WTC11 (cell line): Measurements from ENCODE around the gene ZDHHC22. TPM values are rescaled to one million over a fixed set of nuclear protein-coding genes. Genes with fewer than 3 reads are reported as not detected.

Source experiments
- ATAC-seq: fragments of 200-7000 bp; cut with Tn5 transposase; 2 replicates; pipeline ENCODE4 v1.10.0; 2021; ENCODE audit warnings: mild to moderate bottlenecking, moderate library complexity
- CTCF ChIA-PET: fragments of 300-600 bp; sonication (Branson Sonifier 250); formaldehyde crosslinking; loops from one replicate; lab custom pipeline; 2021; ENCODE audit warnings: antibody characterized with exemption; lab: Charles Lee
- POLR2A ChIA-PET: fragments of 350-600 bp; sonication (Branson Sonifier 250); formaldehyde crosslinking; loops from one replicate; lab custom pipeline; 2021; ENCODE audit warnings: antibody characterized with exemption; lab: Charles Lee
- DNase-seq: peaks from one replicate; pipeline ENCODE4 v3.0.0; 2021; ENCODE audit warnings: low spot score
- H3K27ac Mint-ChIP-seq: 2 replicates; pipeline ENCODE4 v1.8.0; 2021; ENCODE audit warnings: mixed read lengths
- H3K27me3 Mint-ChIP-seq: 2 replicates; pipeline ENCODE4 v1.8.0; 2021; ENCODE audit warnings: low read depth, mild to moderate bottlenecking, moderate library complexity, mixed read lengths
- H3K36me3 Mint-ChIP-seq: 2 replicates; pipeline ENCODE4 v1.8.0; 2021; ENCODE audit warnings: mixed read lengths
- H3K4me1 Mint-ChIP-seq: 2 replicates; pipeline ENCODE4 v1.8.0; 2022; ENCODE audit warnings: mixed read lengths
- H3K4me3 Mint-ChIP-seq: 2 replicates; pipeline ENCODE4 v1.8.0; 2021; ENCODE audit warnings: mild to moderate bottlenecking, moderate library complexity, mixed read lengths
- H3K9me3 Mint-ChIP-seq: 2 replicates; pipeline ENCODE4 v1.8.0; 2021; ENCODE audit warnings: mixed read lengths
- AR ChIP-seq: fragments of 250-450 bp; sonication (Bioruptor Pico); IDR thresholded peaks from 2 replicates; pipeline ENCODE4 v1.9.0; 2021; ENCODE audit warnings: mild to moderate bottlenecking
- ATF3 ChIP-seq: sonication (generic); formaldehyde crosslinking; conservative IDR thresholded peaks from 2 replicates; pipeline ENCODE4 v1.8.1; 2022; ENCODE audit warnings: mild to moderate bottlenecking, missing genetic modification reagents
- CBFB ChIP-seq: sonication (generic); formaldehyde crosslinking; IDR thresholded peaks from 2 replicates; pipeline ENCODE4 v1.8.1; 2022; ENCODE audit warnings: mild to moderate bottlenecking, low read depth, missing genetic modification reagents
- CREB1 ChIP-seq: sonication (generic); formaldehyde crosslinking; IDR thresholded peaks from 2 replicates; pipeline ENCODE4 v1.8.0; 2023; ENCODE audit warnings: mild to moderate bottlenecking, missing genetic modification reagents
- E2F4 ChIP-seq: sonication (generic); formaldehyde crosslinking; IDR thresholded peaks from 2 replicates; pipeline ENCODE4 v1.8.1; 2022; ENCODE audit warnings: low read depth, mild to moderate bottlenecking, moderate library complexity, missing genetic modification reagents, borderline replicate concordance
- FOXJ3 ChIP-seq: sonication (generic); formaldehyde crosslinking; IDR thresholded peaks from 2 replicates; pipeline ENCODE4 v1.9.0; 2021; ENCODE audit warnings: missing genetic modification reagents, mild to moderate bottlenecking, borderline replicate concordance
- GRHL2 ChIP-seq: fragments of 250-450 bp; sonication (Bioruptor Pico); IDR thresholded peaks from 2 replicates; pipeline ENCODE4 v1.8.0; 2022; ENCODE audit warnings: mild to moderate bottlenecking, moderate library complexity; ENCODE audit not compliant: insufficient replicate concordance, severe bottlenecking
- IRF1 ChIP-seq: sonication (generic); formaldehyde crosslinking; IDR thresholded peaks from 2 replicates; pipeline ENCODE4 v1.8.0; 2023; ENCODE audit warnings: missing genetic modification reagents
- IRF2 ChIP-seq: sonication (generic); formaldehyde crosslinking; IDR thresholded peaks from 2 replicates; pipeline ENCODE4 v1.8.0; 2022; ENCODE audit warnings: low read depth, missing genetic modification reagents, borderline replicate concordance
- MYBL2 ChIP-seq: sonication (generic); formaldehyde crosslinking; IDR thresholded peaks from 2 replicates; pipeline ENCODE4 v1.8.1; 2023; ENCODE audit warnings: mild to moderate bottlenecking, moderate library complexity, missing genetic modification reagents
- NFATC4 ChIP-seq: fragments of 250-450 bp; sonication (Bioruptor Pico); IDR thresholded peaks from 2 replicates; pipeline ENCODE4 v1.9.0; 2021; ENCODE audit warnings: mild to moderate bottlenecking
- PRDM15 ChIP-seq: sonication (generic); formaldehyde crosslinking; IDR thresholded peaks from 2 replicates; pipeline ENCODE4 v1.8.0; 2022; ENCODE audit warnings: missing genetic modification reagents
- PREB ChIP-seq: sonication (generic); formaldehyde crosslinking; IDR thresholded peaks from 2 replicates; pipeline ENCODE4 v1.8.1; 2022; ENCODE audit warnings: mild to moderate bottlenecking, missing genetic modification reagents, moderate library complexity, borderline replicate concordance
- PRRX2 ChIP-seq: fragments of 250-450 bp; sonication (Bioruptor Pico); IDR thresholded peaks from 2 replicates; pipeline ENCODE4 v1.8.0; 2021; ENCODE audit warnings: mild to moderate bottlenecking
- RELA ChIP-seq: sonication (generic); formaldehyde crosslinking; IDR thresholded peaks from 2 replicates; pipeline ENCODE4 v1.8.1; 2022; ENCODE audit warnings: missing genetic modification reagents, mild to moderate bottlenecking, borderline replicate concordance
- TCF7 ChIP-seq: sonication (generic); formaldehyde crosslinking; IDR thresholded peaks from 2 replicates; pipeline ENCODE4 v1.8.0; 2022; ENCODE audit warnings: mild to moderate bottlenecking, low read depth, missing genetic modification reagents, moderate library complexity
- TEAD4 ChIP-seq: sonication (generic); formaldehyde crosslinking; IDR thresholded peaks from 2 replicates; pipeline ENCODE4 v1.8.0; 2022; ENCODE audit warnings: mild to moderate bottlenecking, missing genetic modification reagents
- ZNF263 ChIP-seq: sonication (generic); formaldehyde crosslinking; IDR thresholded peaks from 2 replicates; pipeline ENCODE4 v1.8.1; 2022; ENCODE audit warnings: low read depth, mild to moderate bottlenecking, moderate library complexity, missing genetic modification reagents
- ZNF317 ChIP-seq: sonication (generic); formaldehyde crosslinking; IDR thresholded peaks from 2 replicates; pipeline ENCODE4 v1.8.1; 2023; ENCODE audit warnings: low read depth, mild to moderate bottlenecking, moderate library complexity, missing genetic modification reagents, borderline replicate concordance
- ZNF416 ChIP-seq: fragments of 250-450 bp; sonication (Bioruptor Pico); IDR thresholded peaks from 2 replicates; pipeline ENCODE4 v1.9.0; 2021; ENCODE audit warnings: mild to moderate bottlenecking, inconsistent platforms
- ZSCAN18 ChIP-seq: fragments of 250-450 bp; sonication (Bioruptor Pico); IDR thresholded peaks from 2 replicates; pipeline ENCODE4 v2.1.2; 2022; ENCODE audit warnings: mild to moderate bottlenecking, moderate library complexity
- total RNA-seq: library from RNA; stranded (reverse); gene quantifications from 3 replicates; pipeline ENCODE4 v1.2.3, GENCODE V29; 2021

Gene ZDHHC22
- total RNA-seq, 1 experiment from 2014 or later: 47.7 TPM

- TF ChIP-seq E2F4 (no peak), MYBL2 (CRISPR knock-in tag) (no peak), AR (CRISPR knock-in tag) (no peak), PRRX2 (no peak), RELA (no peak), PREB (CRISPR knock-in tag) (no peak), TEAD4 (CRISPR knock-in tag) (no peak), ZNF263 (CRISPR knock-in tag) (no peak), FOXJ3 (CRISPR knock-in tag) (no peak)
Observed at GRCh38 chr14:77189479-77189878, 47.9 kb upstream of the ZDHHC22 start (continued).

- H3K9me3 Mint-ChIP-seq: no peaks in the 10 kb centered on the region
- H3K27me3 Mint-ChIP-seq: peaks cover 7% of the 10 kb centered on the region
- no peak overlapping the region for H3K27ac Mint-ChIP-seq
- no peak for DNase-seq
- ChIA-PET CTCF (interaction anchor here (1.8 to 3.3 kb wide), 2 partner anchors 11 to 26 kb away, joined by 5 to 16 read pairs; no protein-coding TSS in a partner anchor), POLR2A (interaction anchor here (1.0 to 1.4 kb wide), 2 partner anchors 26 to 29 kb away, joined by 3 read pairs; no protein-coding TSS in a partner anchor)
- peaks cover 9% of the 10 kb centered on the region for H3K4me1 Mint-ChIP-seq
- no peak overlapping the region for H3K4me3 Mint-ChIP-seq
- no peaks in the 10 kb centered on the region for H3K36me3 Mint-ChIP-seq
- ATAC-seq: no peak
- TF ChIP-seq GRHL2 (CRISPR knock-in tag) (no peak), PRDM15 (CRISPR knock-in tag) (no peak), ZSCAN18 (CRISPR knock-in tag) (no peak), CBFB (CRISPR knock-in tag) (no peak), CREB1 (no peak), TCF7 (CRISPR knock-in tag) (no peak), IRF1 (CRISPR knock-in tag) (no peak), NFATC4 (CRISPR knock-in tag) (no peak), ATF3 (CRISPR knock-in tag) (no peak), ZNF416 (no peak), ZNF317 (CRISPR knock-in tag) (no peak), IRF2 (no peak)
Observed at GRCh38 chr14:77187649-77188012, 46.0 kb upstream of the ZDHHC22 start.
